WTC11 (cell line): ENCODE measurements around the gene TSPAN18. TPM values are rescaled to one million over a fixed set of nuclear protein-coding genes. Genes with fewer than 3 reads are reported as not detected.

ENCODE experiments used
- ATAC-seq: fragments of 200-7000 bp; cut with Tn5 transposase; 2 replicates; pipeline ENCODE4 v1.10.0; 2021; ENCODE audit warnings: mild to moderate bottlenecking, moderate library complexity
- CTCF ChIA-PET: fragments of 300-600 bp; sonication (Branson Sonifier 250); formaldehyde crosslinking; loops from one replicate; lab custom pipeline; 2021; ENCODE audit warnings: antibody characterized with exemption; lab: Charles Lee
- POLR2A ChIA-PET: fragments of 350-600 bp; sonication (Branson Sonifier 250); formaldehyde crosslinking; loops from one replicate; lab custom pipeline; 2021; ENCODE audit warnings: antibody characterized with exemption; lab: Charles Lee
- DNase-seq: peaks from one replicate; pipeline ENCODE4 v3.0.0; 2021; ENCODE audit warnings: low spot score
- H3K27ac Mint-ChIP-seq: 2 replicates; pipeline ENCODE4 v1.8.0; 2021; ENCODE audit warnings: mixed read lengths
- H3K27me3 Mint-ChIP-seq: 2 replicates; pipeline ENCODE4 v1.8.0; 2021; ENCODE audit warnings: low read depth, mild to moderate bottlenecking, moderate library complexity, mixed read lengths
- H3K36me3 Mint-ChIP-seq: 2 replicates; pipeline ENCODE4 v1.8.0; 2021; ENCODE audit warnings: mixed read lengths
- H3K4me1 Mint-ChIP-seq: 2 replicates; pipeline ENCODE4 v1.8.0; 2022; ENCODE audit warnings: mixed read lengths
- H3K4me3 Mint-ChIP-seq: 2 replicates; pipeline ENCODE4 v1.8.0; 2021; ENCODE audit warnings: mild to moderate bottlenecking, moderate library complexity, mixed read lengths
- H3K9me3 Mint-ChIP-seq: 2 replicates; pipeline ENCODE4 v1.8.0; 2021; ENCODE audit warnings: mixed read lengths
- AFF4 ChIP-seq: sonication (generic); formaldehyde crosslinking; IDR thresholded peaks from 2 replicates; pipeline ENCODE4 v1.8.1; 2023; ENCODE audit warnings: mild to moderate bottlenecking, missing genetic modification reagents, borderline replicate concordance
- ERG ChIP-seq: fragments of 250-450 bp; sonication (Bioruptor Pico); IDR thresholded peaks from 2 replicates; pipeline ENCODE4 v1.8.0; 2021; ENCODE audit warnings: mild to moderate bottlenecking
- ESRRA ChIP-seq: sonication (generic); formaldehyde crosslinking; IDR thresholded peaks from 2 replicates; pipeline ENCODE4 v1.8.1; 2022; ENCODE audit warnings: mild to moderate bottlenecking, missing genetic modification reagents, borderline replicate concordance
- ETV6 ChIP-seq: sonication (generic); formaldehyde crosslinking; IDR thresholded peaks from 2 replicates; pipeline ENCODE4 v1.8.1; 2022; ENCODE audit warnings: mild to moderate bottlenecking, missing genetic modification reagents
- GTF2I ChIP-seq: fragments of 250-450 bp; sonication (Bioruptor Pico); conservative IDR thresholded peaks from 2 replicates; pipeline ENCODE4 v1.4.0; 2021; ENCODE audit warnings: mild to moderate bottlenecking
- IRF1 ChIP-seq: sonication (generic); formaldehyde crosslinking; IDR thresholded peaks from 2 replicates; pipeline ENCODE4 v1.8.0; 2023; ENCODE audit warnings: missing genetic modification reagents
- MYBL2 ChIP-seq: sonication (generic); formaldehyde crosslinking; IDR thresholded peaks from 2 replicates; pipeline ENCODE4 v1.8.1; 2023; ENCODE audit warnings: mild to moderate bottlenecking, moderate library complexity, missing genetic modification reagents
- RORB ChIP-seq: fragments of 250-450 bp; sonication (Bioruptor Pico); IDR thresholded peaks from 2 replicates; pipeline ENCODE4 v1.9.0; 2021; ENCODE audit warnings: mild to moderate bottlenecking
- TEAD4 ChIP-seq: sonication (generic); formaldehyde crosslinking; IDR thresholded peaks from 2 replicates; pipeline ENCODE4 v1.8.0; 2022; ENCODE audit warnings: mild to moderate bottlenecking, missing genetic modification reagents
- ZBTB43 ChIP-seq: sonication (generic); formaldehyde crosslinking; IDR thresholded peaks from 2 replicates; pipeline ENCODE4 v1.8.1; 2023; ENCODE audit warnings: mild to moderate bottlenecking, missing genetic modification reagents
- ZNF219 ChIP-seq: sonication (generic); formaldehyde crosslinking; IDR thresholded peaks from 2 replicates; pipeline ENCODE4 v1.8.0; 2023; ENCODE audit warnings: missing genetic modification reagents, mild to moderate bottlenecking, borderline replicate concordance
- ZNF396 ChIP-seq: fragments of 250-450 bp; sonication (Bioruptor Pico); IDR thresholded peaks from 2 replicates; pipeline ENCODE4 v1.8.0; 2021; ENCODE audit warnings: mild to moderate bottlenecking, moderate library complexity, borderline replicate concordance
- ZNF425 ChIP-seq: fragments of 250-450 bp; sonication (Bioruptor Pico); conservative IDR thresholded peaks from 2 replicates; pipeline ENCODE4 v1.9.0; 2021; ENCODE audit warnings: mild to moderate bottlenecking
- ZNF512 ChIP-seq: sonication (generic); formaldehyde crosslinking; IDR thresholded peaks from 2 replicates; pipeline ENCODE4 v1.8.1; 2022; ENCODE audit warnings: missing genetic modification reagents, borderline replicate concordance
- total RNA-seq: library from RNA; stranded (reverse); gene quantifications from 3 replicates; pipeline ENCODE4 v1.2.3, GENCODE V29; 2021

TSPAN18 gene
- total RNA-seq, 1 experiment from 2014 or later: 44.7 TPM

- no peak overlapping the region for H3K4me3 Mint-ChIP-seq
- TF ChIP-seq ZNF396 (CRISPR knock-in tag) (no peak), IRF1 (CRISPR knock-in tag) (no peak), ZBTB43 (CRISPR knock-in tag) (no peak), ESRRA (CRISPR knock-in tag) (no peak), GTF2I (CRISPR knock-in tag) (no peak), TEAD4 (no peak)
- peaks cover 66% of the 10 kb centered on the region for H3K4me1 Mint-ChIP-seq
- ATAC-seq (no peak), DNase-seq (no peak)
- peaks cover 15% of the 10 kb centered on the region for H3K9me3 Mint-ChIP-seq
- peaks cover 56% of the 10 kb centered on the region for H3K27me3 Mint-ChIP-seq
- H3K27ac Mint-ChIP-seq: no peak overlapping the region
- peaks cover 18% of the 10 kb centered on the region for H3K36me3 Mint-ChIP-seq
- ChIA-PET CTCF (interaction anchor here (0.7 to 3.0 kb wide), 9 partner anchors 18 to 172 kb away, joined by 3 to 13 read pairs (median 4); no protein-coding TSS in a partner anchor), POLR2A (interaction anchor here (0.6 to 0.8 kb wide), 2 partner anchors 10 to 18 kb away, joined by 3 read pairs; no protein-coding TSS in a partner anchor)
Measured at GRCh38 chr11:44755556-44756523, 29.1 kb downstream of the TSPAN18 start.

GRCh38 chr11:44758983-44759382, 32.2 kb downstream of the TSPAN18 start:
- H3K27me3 Mint-ChIP-seq: peaks cover 29% of the 10 kb centered on the region
- H3K36me3 Mint-ChIP-seq: peaks cover 13% of the 10 kb centered on the region
- ATAC-seq (no peak), DNase-seq (no peak)
- H3K27ac Mint-ChIP-seq: no peak overlapping the region
- H3K4me3 Mint-ChIP-seq: no peak overlapping the region
- H3K9me3 Mint-ChIP-seq: peaks cover 15% of the 10 kb centered on the region
- POLR2A ChIA-PET: no interaction called here
- H3K4me1 Mint-ChIP-seq: peaks cover 64% of the 10 kb centered on the region
- CTCF ChIA-PET: interaction anchor here (0.6 kb wide), 1 partner anchor 32 kb away, joined by 3 read pairs; no protein-coding TSS in a partner anchor
- no peak for TF ChIP-seq ZNF219

- ChIA-PET CTCF (interaction anchor here (0.8 to 2.0 kb wide), 13 partner anchors 14 to 203 kb away, joined by 3 to 22 read pairs (median 5); no protein-coding TSS in a partner anchor), POLR2A (no interaction called here)
- Mint-ChIP-seq H3K4me1 (peaks cover 55% of the 10 kb centered on the region), H3K27ac (no peak overlapping the region), H3K27me3 (peaks cover 23% of the 10 kb centered on the region), H3K9me3 (peaks cover 15% of the 10 kb centered on the region), H3K36me3 (peaks cover 13% of the 10 kb centered on the region), H3K4me3 (no peak overlapping the region)
- DNase-seq (no peak), ATAC-seq (no peak)
- TF ChIP-seq MYBL2 (CRISPR knock-in tag): no peak
- no peak for TF ChIP-seq RORB
- TF ChIP-seq ZNF425: no peak
- TF ChIP-seq AFF4: no peak
- no peak for TF ChIP-seq ERG (CRISPR knock-in tag)
- no peak for TF ChIP-seq ETV6 (CRISPR knock-in tag)
- TF ChIP-seq ZNF512: no peak
Measured at GRCh38 chr11:44759743-44760476, 33.1 kb downstream of the TSPAN18 start.
